ENCODE data around the gene TOP2B. TPM values are rescaled to one million over a fixed set of nuclear protein-coding genes. Genes with fewer than 3 reads are reported as not detected.

Gene TOP2B
- total RNA-seq, 6 donors from 2014 or later = 67.7 to 168 (median 75.6) TPM

- Histone ChIP-seq H3K27me3 (no peaks in the 10 kb centered on the region), H3K4me1 (no peaks in the 10 kb centered on the region), H3K36me3 (no peaks in the 10 kb centered on the region), H3K27ac (no peak overlapping the region), H3K4me3 (no peak overlapping the region), H3K9me3 (no peaks in the 10 kb centered on the region)
- TF ChIP-seq CTCF (IDR thresholded peaks at IDR 0.05) (no peak), POLR2A (IDR thresholded peaks at IDR 0.05) (no peak), EP300 (IDR thresholded peaks at IDR 0.05) (no peak), POLR2AphosphoS5 (IDR thresholded peaks at IDR 0.05) (no peak)
- no peak for DNase-seq
- 84 to 85% methylated on average over 2 of the region's 2 CpGs for WGBS, 2 donors
- ATAC-seq (ENCODE audit: low FRiP score in 2 of 2) = no peak
Measured at GRCh38 chr3:25683882-25684281, 19.2 kb upstream of the TOP2B start.

GRCh38 chr3:25683410-25683809, 18.7 kb upstream of the TOP2B start:
- WGBS, 2 donors = 95 to 100% methylated on average over 1 of the region's 1 CpG

GRCh38 chr3:25679642-25680302, 15.1 kb upstream of the TOP2B start:
- no peak for ATAC-seq (ENCODE audit: low FRiP score in 2 of 2)
- no peaks in the 10 kb centered on the region for H3K9me3 ChIP-seq
- DNase-seq = no peak
- WGBS, 2 donors = 92 to 98% methylated on average over 3 of the region's 6 CpGs
- no peak overlapping the region for H3K27ac ChIP-seq
- H3K4me3 ChIP-seq = no peak overlapping the region
- H3K4me1 ChIP-seq = no peaks in the 10 kb centered on the region
- H3K36me3 ChIP-seq = no peaks in the 10 kb centered on the region
- no peaks in the 10 kb centered on the region for H3K27me3 ChIP-seq
- TF ChIP-seq EP300 (IDR thresholded peaks at IDR 0.05) = no peak
- no peak for TF ChIP-seq POLR2AphosphoS5 (IDR thresholded peaks at IDR 0.05)
- no peak for TF ChIP-seq POLR2A (IDR thresholded peaks at IDR 0.05)
- no peak for TF ChIP-seq CTCF (IDR thresholded peaks at IDR 0.05)

More at GRCh38 chr3:25683410-25683809, 18.7 kb upstream of the TOP2B start:
- no peaks in the 10 kb centered on the region for H3K36me3 ChIP-seq
- H3K9me3 ChIP-seq = no peaks in the 10 kb centered on the region
- H3K4me1 ChIP-seq = no peaks in the 10 kb centered on the region
- DNase-seq (no peak), ATAC-seq (ENCODE audit: low FRiP score in 2 of 2) (no peak)
- TF ChIP-seq POLR2AphosphoS5 (IDR thresholded peaks at IDR 0.05) (no peak), POLR2A (IDR thresholded peaks at IDR 0.05) (no peak), CTCF (IDR thresholded peaks at IDR 0.05) (no peak), EP300 (IDR thresholded peaks at IDR 0.05) (no peak)
- H3K27ac ChIP-seq = no peak overlapping the region
- no peaks in the 10 kb centered on the region for H3K27me3 ChIP-seq
- H3K4me3 ChIP-seq = no peak overlapping the region

- Histone ChIP-seq H3K27me3 (no peaks in the 10 kb centered on the region), H3K4me1 (no peaks in the 10 kb centered on the region), H3K4me3 (no peak overlapping the region), H3K9me3 (no peaks in the 10 kb centered on the region), H3K27ac (no peak overlapping the region), H3K36me3 (no peaks in the 10 kb centered on the region)
- WGBS, 2 donors = no CpG with 5 or more reads among the region's 2 CpGs
- no peak for TF ChIP-seq CTCF (IDR thresholded peaks at IDR 0.05)
- TF ChIP-seq POLR2AphosphoS5 (IDR thresholded peaks at IDR 0.05) = no peak
- TF ChIP-seq EP300 (IDR thresholded peaks at IDR 0.05) = no peak
- TF ChIP-seq POLR2A (IDR thresholded peaks at IDR 0.05) = no peak
- DNase-seq = no peak
- ATAC-seq (ENCODE audit: low FRiP score in 2 of 2) = no peak
Measured at GRCh38 chr3:25679166-25679565, 14.5 kb upstream of the TOP2B start.

- Histone ChIP-seq H3K27me3 (no peaks in the 10 kb centered on the region), H3K9me3 (no peaks in the 10 kb centered on the region), H3K4me3 (no peak overlapping the region), H3K4me1 (no peaks in the 10 kb centered on the region), H3K27ac (no peak overlapping the region), H3K36me3 (no peaks in the 10 kb centered on the region)
- TF ChIP-seq POLR2AphosphoS5 (IDR thresholded peaks at IDR 0.05) = no peak
- TF ChIP-seq POLR2A (IDR thresholded peaks at IDR 0.05) = no peak
- TF ChIP-seq CTCF (IDR thresholded peaks at IDR 0.05) = no peak
- TF ChIP-seq EP300 (IDR thresholded peaks at IDR 0.05) = no peak
- ATAC-seq (ENCODE audit: low FRiP score in 2 of 2) (no peak), DNase-seq (no peak)
Measured at GRCh38 chr3:25678581-25678980, 13.9 kb upstream of the TOP2B start.
